K562 (cell line): ENCODE results near the gene SLC4A2. TPM values are rescaled to one million over a fixed set of nuclear protein-coding genes. Genes with fewer than 3 reads are reported as not detected.

Experiments
- DEAF1 ChIP-seq: fragments of 450-650 bp; formaldehyde crosslinking; IDR thresholded peaks from 2 replicates; pipeline ENCODE4 v1.4.0; 2020; ENCODE audit warnings: mild to moderate bottlenecking, moderate library complexity
- ELF2 ChIP-seq: fragments of 250-450 bp; sonication (Bioruptor Pico); IDR thresholded peaks from 2 replicates; pipeline ENCODE4 v1.5.0; 2021; ENCODE audit warnings: mild to moderate bottlenecking
- EP400 ChIP-seq: fragments of 450-650 bp; IDR thresholded peaks from 2 replicates; pipeline ENCODE4 v1.6.1; 2017; ENCODE audit warnings: antibody characterized with exemption, mild to moderate bottlenecking, moderate library complexity
- FIP1L1 ChIP-seq: fragments of 200-400 bp; formaldehyde crosslinking; IDR thresholded peaks from 2 replicates; pipeline ENCODE4 v1.6.1; 2018; ENCODE audit warnings: mild to moderate bottlenecking, low read depth, low read length; ENCODE audit not compliant: poor library complexity, severe bottlenecking
- FOXK2 ChIP-seq, 2 experiments: fragments of 450-650 bp; IDR thresholded peaks in 1 of 2; conservative IDR thresholded peaks in 1 of 2; 2 replicates each; pipeline ENCODE4 v1.6.1; 2016; ENCODE audit warnings: low read depth in 2 of 2, mild to moderate bottlenecking in 1 of 2
- HOXB6 ChIP-seq: fragments of 250-450 bp; sonication (Bioruptor Pico); IDR thresholded peaks from 2 replicates; pipeline ENCODE4 v1.5.1; 2022; ENCODE audit warnings: mild to moderate bottlenecking, borderline replicate concordance
- MAZ ChIP-seq, 2 experiments: fragments of 450-650 bp in 1 of 2; sonication (generic) in 1 of 2; formaldehyde crosslinking; IDR thresholded peaks in 1 of 2; conservative IDR thresholded peaks in 1 of 2; 2 replicates each; pipeline versions ENCODE4 v1.4.0 to v1.5.0; 2020; ENCODE audit warnings: mild to moderate bottlenecking in 1 of 2, missing genetic modification reagents in 1 of 2
- MTF1 ChIP-seq: fragments of 250-450 bp; sonication (Bioruptor Pico); IDR thresholded peaks from 2 replicates; pipeline ENCODE4 v1.9.0; 2021; ENCODE audit warnings: moderate library complexity, mild to moderate bottlenecking, inconsistent platforms, borderline replicate concordance
- NBN ChIP-seq: fragments of 450-650 bp; IDR thresholded peaks from 2 replicates; pipeline ENCODE4 v1.6.1; 2016; ENCODE audit warnings: low read depth, mild to moderate bottlenecking
- PHF21A ChIP-seq: fragments of 450-650 bp; IDR thresholded peaks from 2 replicates; pipeline ENCODE4 v1.6.1; 2017; ENCODE audit warnings: low read depth, borderline replicate concordance
- PHF8 ChIP-seq: fragments of 200-600 bp; sonication (generic); IDR thresholded peaks from 2 replicates; pipeline ENCODE4 v1.6.1; 2012; ENCODE audit warnings: mixed run types, mild to moderate bottlenecking, inconsistent platforms, low read length, moderate library complexity, borderline replicate concordance
- POLR2G ChIP-seq: fragments of 200-400 bp; formaldehyde crosslinking; IDR thresholded peaks from 2 replicates; pipeline ENCODE4 v1.6.1; 2017; ENCODE audit warnings: low read depth, mild to moderate bottlenecking, antibody characterized with exemption, low read length, moderate library complexity
- ZC3H4 ChIP-seq: sonication (generic); formaldehyde crosslinking; IDR thresholded peaks from 2 replicates; pipeline ENCODE4 v1.9.0; 2021; ENCODE audit warnings: missing genetic modification reagents, borderline replicate concordance
- ZNF324 ChIP-seq: fragments of 250-450 bp; sonication (Bioruptor Pico); IDR thresholded peaks from 2 replicates; pipeline ENCODE4 v1.4.0; 2020; ENCODE audit warnings: mild to moderate bottlenecking
- ZNF639 ChIP-seq, 2 experiments: fragments of 200-800 bp in 1 of 2; sonication (Bioruptor generic) in 1 of 2; sonication (generic) in 1 of 2; formaldehyde crosslinking in 1 of 2; IDR thresholded peaks in 1 of 2; conservative IDR thresholded peaks in 1 of 2; 2 replicates each; pipeline versions ENCODE4 v1.5.0 to v1.6.1; 2016 to 2020; ENCODE audit warnings: missing compliant biosample characterization in 1 of 2, missing genetic modification characterization in 1 of 2, missing genetic modification reagents in 1 of 2
- polyA plus RNA-seq, 8 experiments: library from polyadenylated mRNA; depleted of rRNA in 4 of 8; stranded (reverse) in 5 of 8; unstranded in 3 of 8; fragments of >200 nt; fragmentation: Nextera tagmentation in 2 of 8; fragmentation: Illumina TruSeq in 1 of 8; extraction: Ambion mirVana in 2 of 8; extraction: Trizol in 1 of 8; gene quantifications; 2 replicates each; pipeline versions ENCODE4 v1.2.1 to v1.2.3, GENCODE V29; 2011 to 2014; ENCODE audit warnings: inconsistent platforms in 1 of 8, missing spikeins in 1 of 8
- total RNA-seq, 7 experiments: library from RNA; depleted of rRNA in 6 of 7; stranded (reverse); fragments of >200 nt in 6 of 7; fragmentation: Illumina TruSeq in 2 of 7; extraction: Trizol in 2 of 7; gene quantifications; 2 replicates each; pipeline versions ENCODE4 v1.2.1 to v1.2.3, GENCODE V29; 2011 to 2021; ENCODE audit warnings: low replicate concordance in 1 of 7
- TF ChIP-seq, protein P1 (sequence below), 3 experiments: IDR thresholded peaks in 2 of 3; conservative IDR thresholded peaks in 1 of 3; 2 replicates each; pipeline ENCODE4 v1.5.1; 2011 to 2012; ENCODE audit warnings: low read length in 3 of 3, mild to moderate bottlenecking in 3 of 3, control low read depth in 2 of 3, improper control_type of control experiment in 1 of 3, inconsistent platforms in 1 of 3, low read depth in 1 of 3, mixed read lengths in 1 of 3, moderate library complexity in 1 of 3; ENCODE audit not compliant: insufficient read depth in 2 of 3

The SLC4A2 gene
- total and polyA plus RNA-seq, 9 of the 15 experiments (the other 6 are each of a cell fraction or from before 2014, with no cell fraction given), result 11.4 to 375 (median 130) TPM

- TF ChIP-seq POLR2G (peak; percentile 9; the same call in 1 of the 2 replicates), ZNF639 (CRISPR knock-in tag; conservative IDR thresholded peaks at IDR 0.05 in 1 of 2, IDR thresholded peaks at IDR 0.05 in 1 of 2) (0 out of 4 replicates have a peak, but pooled peaks of 1 of the 2 experiments have one; percentile 7), FOXK2 (conservative IDR thresholded peaks at IDR 0.05 in 1 of 2, IDR thresholded peaks at IDR 0.05 in 1 of 2; ENCODE audit: low read depth in 2 of 2) (no peak), ZNF324 (CRISPR knock-in tag) (no peak), HOXB6 (CRISPR knock-in tag) (no peak), ELF2 (CRISPR knock-in tag) (no peak), DEAF1 (CRISPR knock-in tag) (no peak), ZC3H4 (CRISPR knock-in tag) (0 out of 2 replicates have a peak, but pooled peaks have one; percentile 40), PHF8 (peak; percentile 49; the same call in 1 of the 2 replicates), MAZ (CRISPR knock-in tag; conservative IDR thresholded peaks at IDR 0.05 in 1 of 2, IDR thresholded peaks at IDR 0.05 in 1 of 2) (0 out of 4 replicates have a peak, but pooled peaks of 1 of the 2 experiments have one; percentile 7), PHF21A (no peak), MTF1 (CRISPR knock-in tag) (no peak), EP400 (0 out of 2 replicates have a peak, but pooled peaks have one; percentile 3), FIP1L1 (peak; percentile 43), NBN (no peak)
- TF ChIP-seq, protein P1, sequence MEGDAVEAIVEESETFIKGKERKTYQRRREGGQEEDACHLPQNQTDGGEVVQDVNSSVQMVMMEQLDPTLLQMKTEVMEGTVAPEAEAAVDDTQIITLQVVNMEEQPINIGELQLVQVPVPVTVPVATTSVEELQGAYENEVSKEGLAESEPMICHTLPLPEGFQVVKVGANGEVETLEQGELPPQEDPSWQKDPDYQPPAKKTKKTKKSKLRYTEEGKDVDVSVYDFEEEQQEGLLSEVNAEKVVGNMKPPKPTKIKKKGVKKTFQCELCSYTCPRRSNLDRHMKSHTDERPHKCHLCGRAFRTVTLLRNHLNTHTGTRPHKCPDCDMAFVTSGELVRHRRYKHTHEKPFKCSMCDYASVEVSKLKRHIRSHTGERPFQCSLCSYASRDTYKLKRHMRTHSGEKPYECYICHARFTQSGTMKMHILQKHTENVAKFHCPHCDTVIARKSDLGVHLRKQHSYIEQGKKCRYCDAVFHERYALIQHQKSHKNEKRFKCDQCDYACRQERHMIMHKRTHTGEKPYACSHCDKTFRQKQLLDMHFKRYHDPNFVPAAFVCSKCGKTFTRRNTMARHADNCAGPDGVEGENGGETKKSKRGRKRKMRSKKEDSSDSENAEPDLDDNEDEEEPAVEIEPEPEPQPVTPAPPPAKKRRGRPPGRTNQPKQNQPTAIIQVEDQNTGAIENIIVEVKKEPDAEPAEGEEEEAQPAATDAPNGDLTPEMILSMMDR (IDR thresholded peaks at IDR 0.05 in 2 of 3, conservative IDR thresholded peaks at IDR 0.05 in 1 of 3; ENCODE audit: insufficient read depth in 2 of 3, low read depth in 1 of 3, low read length in 3 of 3), result peak in 1 of 3 experiments; percentile 6; a peak in 1 of 6 replicates
Observed at GRCh38 chr7:151018421-151019129, 40.8 kb upstream of the SLC4A2 start (continued).
